ENCODE data around the gene DZIP1L. TPM values are rescaled to one million over a fixed set of nuclear protein-coding genes. Genes with fewer than 3 reads are reported as not detected.

Gene DZIP1L
- total RNA-seq, 2 donors from 2014 or later, result 32.0 to 32.5 TPM

GRCh38 chr3:138042043-138042442, 73.4 kb downstream of the DZIP1L start:
- 93% methylated on average over 2 of the region's 2 CpGs for WGBS, 2 experiments (ENCODE audit: insufficient coverage in 1 of 2, insufficient read length in 1 of 2)
- TF ChIP-seq CTCF (conservative IDR thresholded peaks at IDR 0.05), result no peak
- peaks cover 6% of the 10 kb centered on the region for H3K4me1 ChIP-seq (ENCODE audit: control insufficient read depth, insufficient read depth, low read length)
- Mint-ChIP-seq H3K27ac (no peak overlapping the region), H3K9me3 (no peaks in the 10 kb centered on the region), H3K4me3 (no peak overlapping the region), H3K4me1 (peaks cover 17% of the 10 kb centered on the region), H3K36me3 (ENCODE audit: low read depth) (peaks cover 2% of the 10 kb centered on the region), H3K27me3 (ENCODE audit: insufficient read depth) (peaks cover 31% of the 10 kb centered on the region)
- no peak overlapping the region for H3K27ac ChIP-seq (ENCODE audit: low read depth, low read length)
- H3K4me3 ChIP-seq (ENCODE audit: low read length), result no peak overlapping the region
- H3K27me3 ChIP-seq (ENCODE audit: control insufficient read depth, insufficient read depth, low read length, poor library complexity, severe bottlenecking), result no peaks in the 10 kb centered on the region
- peaks cover 7% of the 10 kb centered on the region for H3K36me3 ChIP-seq (ENCODE audit: control insufficient read depth, insufficient read depth, low read length)
- no peak overlapping the region for H3K9ac ChIP-seq (ENCODE audit: extremely low read depth, low read length, poor library complexity, severe bottlenecking)
- DNase-seq, result no peak
- no peaks in the 10 kb centered on the region for H3K9me3 ChIP-seq (ENCODE audit: control insufficient read depth, low read length)

GRCh38 chr3:138038725-138039462, 76.5 kb downstream of the DZIP1L start:
- Mint-ChIP-seq H3K4me1 (peaks cover 3% of the 10 kb centered on the region), H3K4me3 (no peak overlapping the region), H3K27me3 (ENCODE audit: insufficient read depth) (peaks cover 25% of the 10 kb centered on the region), H3K27ac (no peak overlapping the region), H3K9me3 (no peaks in the 10 kb centered on the region), H3K36me3 (ENCODE audit: low read depth) (peaks cover 2% of the 10 kb centered on the region)
- no peak overlapping the region for H3K9ac ChIP-seq (ENCODE audit: extremely low read depth, low read length, poor library complexity, severe bottlenecking)
- H3K27me3 ChIP-seq (ENCODE audit: control insufficient read depth, insufficient read depth, low read length, poor library complexity, severe bottlenecking), result no peaks in the 10 kb centered on the region
- no peak overlapping the region for H3K27ac ChIP-seq (ENCODE audit: low read depth, low read length)
- H3K4me3 ChIP-seq (ENCODE audit: low read length), result no peak overlapping the region
- WGBS, 2 experiments (ENCODE audit: insufficient coverage in 1 of 2, insufficient read length in 1 of 2), result 92 to 100% methylated on average over 3 to 4 of the region's 4 CpGs
- no peak for DNase-seq
- H3K36me3 ChIP-seq (ENCODE audit: control insufficient read depth, insufficient read depth, low read length), result no peaks in the 10 kb centered on the region
- no peaks in the 10 kb centered on the region for H3K9me3 ChIP-seq (ENCODE audit: control insufficient read depth, low read length)
- H3K4me1 ChIP-seq (ENCODE audit: control insufficient read depth, insufficient read depth, low read length), result no peaks in the 10 kb centered on the region
- peak; percentile 10 for TF ChIP-seq CTCF (conservative IDR thresholded peaks at IDR 0.05)

- no peaks in the 10 kb centered on the region for H3K27me3 ChIP-seq (ENCODE audit: control insufficient read depth, insufficient read depth, low read length, poor library complexity, severe bottlenecking)
- peaks cover 3% of the 10 kb centered on the region for H3K4me1 Mint-ChIP-seq
- no peak overlapping the region for H3K9ac ChIP-seq (ENCODE audit: extremely low read depth, low read length, poor library complexity, severe bottlenecking)
- no peaks in the 10 kb centered on the region for H3K4me1 ChIP-seq (ENCODE audit: control insufficient read depth, insufficient read depth, low read length)
- H3K27ac ChIP-seq (ENCODE audit: low read depth, low read length), result no peak overlapping the region
- H3K27ac Mint-ChIP-seq, result no peak overlapping the region
- no peaks in the 10 kb centered on the region for H3K36me3 ChIP-seq (ENCODE audit: control insufficient read depth, insufficient read depth, low read length)
- H3K36me3 Mint-ChIP-seq (ENCODE audit: low read depth), result peaks cover 2% of the 10 kb centered on the region
- H3K4me3 Mint-ChIP-seq, result no peak overlapping the region
- H3K4me3 ChIP-seq (ENCODE audit: low read length), result no peak overlapping the region
- H3K27me3 Mint-ChIP-seq (ENCODE audit: insufficient read depth), result peaks cover 27% of the 10 kb centered on the region
- 93 to 96% methylated on average over 2 to 3 of the region's 3 CpGs for WGBS, 2 experiments (ENCODE audit: insufficient coverage in 1 of 2, insufficient read length in 1 of 2)
- DNase-seq, result no peak
- no peaks in the 10 kb centered on the region for H3K9me3 Mint-ChIP-seq
- TF ChIP-seq CTCF (conservative IDR thresholded peaks at IDR 0.05), result no peak
- no peaks in the 10 kb centered on the region for H3K9me3 ChIP-seq (ENCODE audit: control insufficient read depth, low read length)
Observed at GRCh38 chr3:138036572-138036971, 78.8 kb downstream of the DZIP1L start.
